Cardiac fibroblast (primary cell): Measurements from ENCODE around the gene GP1BA.

Experiments
- DNase-seq, 2 donors: peaks; one replicate each; pipeline versions ENCODE4 v3.0.0 to v3.0.0-alpha.2; 2010; ENCODE audit warnings: low read depth in 2 of 2
- H3K4me3 ChIP-seq, 2 donors: replicated peaks in 1 of 2; 1 replicate in 1 of 2; 2 replicates in 1 of 2; pipeline ENCODE4 v1.5.1; 2011; ENCODE audit warnings: low read depth in 2 of 2, low read length in 2 of 2, mild to moderate bottlenecking in 2 of 2, moderate library complexity in 1 of 2
- TF ChIP-seq, protein P1 (sequence below): IDR thresholded peaks from one replicate; pipeline ENCODE4 v1.5.1; 2011; ENCODE audit warnings: low read depth, mild to moderate bottlenecking, low read length, inconsistent platforms

The GP1BA gene

GRCh38 chr17:4965311-4965986, 33.4 kb downstream of the GP1BA start:
- DNase-seq = no peak
- no peak overlapping the region for H3K4me3 ChIP-seq

DNA sequence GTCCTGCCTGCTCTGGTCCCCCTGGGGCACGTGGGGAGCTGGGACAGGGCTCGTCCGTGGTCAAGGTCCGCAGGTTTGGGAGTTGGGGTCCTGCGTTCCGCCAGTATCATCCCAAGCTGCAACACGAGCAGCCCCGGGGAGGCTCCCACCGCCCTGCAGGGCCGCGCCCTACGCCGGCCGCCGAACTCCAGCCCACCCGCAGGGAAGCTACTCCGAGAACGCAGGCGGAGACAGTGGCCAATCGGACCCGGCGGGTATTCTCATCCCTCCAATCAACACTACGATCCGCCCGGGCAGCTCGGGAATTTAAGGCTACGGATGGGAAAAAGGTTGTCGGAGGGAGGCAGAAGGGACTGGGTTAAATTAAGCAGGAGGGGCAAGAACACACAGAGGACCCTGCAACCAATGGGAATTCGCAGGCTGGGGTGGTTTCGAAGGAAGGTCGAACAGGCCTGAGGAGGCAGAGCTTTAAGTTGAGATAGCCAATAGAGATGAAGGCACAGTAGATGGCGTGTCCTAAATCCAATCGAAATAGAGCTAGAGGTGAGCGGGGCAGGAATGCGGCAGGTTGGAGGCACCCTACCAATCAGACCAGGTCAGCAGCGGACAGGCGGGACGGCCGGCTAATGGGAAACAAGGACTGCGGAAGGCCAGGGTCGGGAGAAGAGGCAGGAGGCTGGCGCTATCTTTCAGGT, 34.9 kb downstream of the GP1BA start:
- TF ChIP-seq, protein P1, sequence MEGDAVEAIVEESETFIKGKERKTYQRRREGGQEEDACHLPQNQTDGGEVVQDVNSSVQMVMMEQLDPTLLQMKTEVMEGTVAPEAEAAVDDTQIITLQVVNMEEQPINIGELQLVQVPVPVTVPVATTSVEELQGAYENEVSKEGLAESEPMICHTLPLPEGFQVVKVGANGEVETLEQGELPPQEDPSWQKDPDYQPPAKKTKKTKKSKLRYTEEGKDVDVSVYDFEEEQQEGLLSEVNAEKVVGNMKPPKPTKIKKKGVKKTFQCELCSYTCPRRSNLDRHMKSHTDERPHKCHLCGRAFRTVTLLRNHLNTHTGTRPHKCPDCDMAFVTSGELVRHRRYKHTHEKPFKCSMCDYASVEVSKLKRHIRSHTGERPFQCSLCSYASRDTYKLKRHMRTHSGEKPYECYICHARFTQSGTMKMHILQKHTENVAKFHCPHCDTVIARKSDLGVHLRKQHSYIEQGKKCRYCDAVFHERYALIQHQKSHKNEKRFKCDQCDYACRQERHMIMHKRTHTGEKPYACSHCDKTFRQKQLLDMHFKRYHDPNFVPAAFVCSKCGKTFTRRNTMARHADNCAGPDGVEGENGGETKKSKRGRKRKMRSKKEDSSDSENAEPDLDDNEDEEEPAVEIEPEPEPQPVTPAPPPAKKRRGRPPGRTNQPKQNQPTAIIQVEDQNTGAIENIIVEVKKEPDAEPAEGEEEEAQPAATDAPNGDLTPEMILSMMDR = no peak
- DNase-seq = peak; percentile 100

More at GRCh38 chr17:4965311-4965986, 33.4 kb downstream of the GP1BA start:
- TF ChIP-seq, protein P1 = no peak

DNA sequence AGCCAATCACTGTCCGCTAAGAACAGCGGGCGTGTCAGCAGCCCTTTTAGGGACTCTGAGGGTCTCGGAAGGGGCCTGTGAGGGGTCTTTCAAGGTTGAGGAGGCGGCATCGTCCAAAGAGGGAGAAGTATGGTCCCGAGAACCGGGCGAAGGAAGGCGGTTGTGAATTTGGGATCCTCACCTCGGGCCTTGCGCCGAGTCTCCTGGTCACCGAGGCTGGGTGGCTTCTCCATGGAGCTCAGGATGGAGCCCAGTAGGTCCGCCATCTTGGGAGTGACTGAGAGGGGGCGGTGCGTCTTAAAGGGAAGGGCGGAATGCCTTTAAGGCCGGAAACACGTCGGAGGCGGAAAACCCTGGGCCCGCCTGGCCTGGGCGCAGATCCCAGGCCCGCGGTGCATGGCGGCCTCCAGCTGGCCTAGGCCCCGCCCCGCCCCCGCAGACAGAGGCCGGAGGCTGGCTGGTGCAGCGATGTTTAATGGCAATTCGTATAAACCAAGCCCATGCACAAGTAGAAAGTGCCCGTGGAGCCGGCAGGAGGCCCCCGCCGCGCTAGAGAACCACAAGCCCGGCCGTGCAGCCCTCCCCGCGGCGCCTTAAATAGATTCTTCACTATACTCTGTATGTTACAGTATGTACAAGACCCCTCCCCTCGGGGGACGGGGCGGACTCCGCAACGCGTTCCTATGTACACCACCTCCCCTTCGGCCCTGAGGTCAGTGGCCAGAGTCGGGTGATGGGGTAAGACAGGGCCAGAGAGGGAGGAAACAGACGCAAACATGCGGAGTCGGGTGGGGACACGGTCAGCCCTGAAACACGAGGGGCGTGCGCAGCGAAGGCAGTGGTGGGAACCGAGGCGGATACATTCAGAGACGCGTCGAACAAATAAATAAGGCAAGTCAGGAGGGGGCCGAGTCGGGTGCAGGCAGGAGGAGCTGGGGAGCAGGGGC, 35.7 kb downstream of the GP1BA start, which contains the start of gene SPAG7:
Gene SPAG7 (minus strand): TSS at position 279 of the 947 bp plus-strand sequence. CDS start 13 bp downstream, at position 266.
- TF ChIP-seq, protein P1 = no peak
- peak within 1 kb of the TSS; percentile 68 to 71 for H3K4me3 ChIP-seq
- peak; percentile 99 for DNase-seq

More for the DNA sequence above, 34.9 kb downstream of the GP1BA start:
- peak overlapping the region; percentile 68 to 71 for H3K4me3 ChIP-seq

- DNase-seq = no peak
- TF ChIP-seq, protein P1 = no peak
- H3K4me3 ChIP-seq = peak overlapping the region; percentile 68 to 71
Observed at GRCh38 chr17:4968486-4969046, 36.5 kb downstream of the GP1BA start.

- TF ChIP-seq, protein P1 = no peak
- peak; percentile 90 to 95 for DNase-seq
- H3K4me3 ChIP-seq = peak overlapping the region; percentile 68 to 71
Observed at GRCh38 chr17:4969047-4969550, 37.0 kb downstream of the GP1BA start.
